HUDEP-2 (cell line): ENCODE measurements around the gene BAZ2B.

Experiments
- DNase-seq, 76 experiments: peaks; one replicate each; lab custom pipeline; 2025; ENCODE audit not compliant: unreplicated experiment in 76 of 76; lab: John Stamatoyannopoulos, UW

BAZ2B gene

DNA sequence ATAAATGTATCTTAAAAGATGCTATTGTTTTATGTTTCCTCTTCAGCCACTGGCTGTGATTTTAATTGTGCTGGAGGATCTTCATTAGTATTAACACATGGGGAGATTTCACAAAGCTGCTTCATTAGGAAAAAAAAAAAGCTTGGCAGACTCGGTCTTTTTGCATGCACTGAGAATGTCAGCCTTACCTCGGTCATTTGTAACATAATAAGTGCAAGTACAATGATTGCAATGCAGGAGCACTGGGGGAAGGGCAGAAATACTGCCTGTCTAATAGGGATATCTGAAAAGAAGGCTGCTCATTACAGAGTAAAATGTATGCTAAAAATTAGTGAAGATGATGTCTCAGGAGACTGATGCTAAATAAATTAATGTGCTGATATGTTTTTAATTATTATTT lies 1.3 kb upstream of the BAZ2B start:
- DNase-seq: no peak

DNA sequence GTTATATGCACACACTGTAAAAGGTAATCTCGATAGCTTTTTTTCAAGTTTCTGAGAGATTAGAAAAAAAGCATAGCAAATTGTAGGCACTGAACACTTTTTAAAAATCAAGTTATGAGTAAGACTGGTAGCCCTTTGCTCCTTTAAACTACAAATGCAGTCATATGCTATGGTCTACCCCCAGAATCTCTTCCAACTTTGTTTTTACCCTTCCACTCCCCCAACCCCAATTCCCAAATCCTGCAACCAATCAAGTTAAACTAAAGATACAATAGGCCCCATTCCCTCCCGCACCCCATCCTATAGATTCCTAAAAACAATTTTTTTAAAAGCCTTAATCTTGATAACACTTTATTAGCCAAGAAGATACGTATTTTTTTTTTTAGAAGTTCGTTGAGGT lies 752 bp upstream of the BAZ2B start:
- DNase-seq: no peak

DNA sequence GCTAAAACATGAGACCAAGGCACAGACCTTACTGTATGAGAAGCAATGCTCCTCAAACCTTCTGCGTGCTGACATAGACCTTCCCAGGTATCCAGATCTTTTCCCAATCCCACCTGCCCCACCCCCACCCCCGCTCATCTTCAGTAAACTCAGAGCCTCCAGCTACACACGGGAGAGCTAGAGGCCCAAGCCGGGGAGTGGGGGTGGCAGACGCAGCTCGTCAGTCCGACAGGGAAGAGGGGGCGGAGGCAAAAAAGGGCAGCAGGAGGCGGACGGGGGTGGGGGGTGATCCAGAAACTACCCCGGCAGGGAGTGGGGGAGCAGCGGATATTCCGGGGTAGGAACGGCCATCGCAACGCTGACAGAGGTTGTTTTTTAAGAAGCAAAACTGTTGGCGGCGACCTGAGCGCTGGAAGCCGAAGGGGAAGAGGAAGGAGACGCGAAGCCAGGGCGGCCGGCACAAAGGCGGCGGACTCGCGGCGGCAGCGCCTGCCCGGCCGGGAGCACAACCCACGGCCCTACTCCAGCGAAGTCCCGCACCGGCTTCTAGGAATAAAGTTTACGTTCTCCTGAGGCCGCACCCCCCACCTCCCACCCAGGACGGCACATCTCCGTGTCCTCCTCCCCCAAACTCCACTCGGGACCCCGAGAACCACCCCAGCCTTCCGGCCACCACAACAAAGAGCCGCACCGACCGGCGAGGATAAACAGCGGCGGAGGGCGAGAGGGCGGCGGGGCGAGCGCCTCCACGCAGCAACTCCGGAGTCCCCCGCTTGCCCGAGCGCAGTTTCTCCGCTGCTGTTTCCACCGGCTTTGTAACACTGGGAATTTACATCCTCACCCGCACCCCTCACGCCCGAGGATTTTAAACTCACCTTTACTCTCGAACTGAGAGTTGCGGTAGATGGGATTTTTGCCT lies 722 bp downstream of the BAZ2B start:
- peak in 75 of 76 experiments; percentile 12 to 89 (median 77) for DNase-seq

DNA sequence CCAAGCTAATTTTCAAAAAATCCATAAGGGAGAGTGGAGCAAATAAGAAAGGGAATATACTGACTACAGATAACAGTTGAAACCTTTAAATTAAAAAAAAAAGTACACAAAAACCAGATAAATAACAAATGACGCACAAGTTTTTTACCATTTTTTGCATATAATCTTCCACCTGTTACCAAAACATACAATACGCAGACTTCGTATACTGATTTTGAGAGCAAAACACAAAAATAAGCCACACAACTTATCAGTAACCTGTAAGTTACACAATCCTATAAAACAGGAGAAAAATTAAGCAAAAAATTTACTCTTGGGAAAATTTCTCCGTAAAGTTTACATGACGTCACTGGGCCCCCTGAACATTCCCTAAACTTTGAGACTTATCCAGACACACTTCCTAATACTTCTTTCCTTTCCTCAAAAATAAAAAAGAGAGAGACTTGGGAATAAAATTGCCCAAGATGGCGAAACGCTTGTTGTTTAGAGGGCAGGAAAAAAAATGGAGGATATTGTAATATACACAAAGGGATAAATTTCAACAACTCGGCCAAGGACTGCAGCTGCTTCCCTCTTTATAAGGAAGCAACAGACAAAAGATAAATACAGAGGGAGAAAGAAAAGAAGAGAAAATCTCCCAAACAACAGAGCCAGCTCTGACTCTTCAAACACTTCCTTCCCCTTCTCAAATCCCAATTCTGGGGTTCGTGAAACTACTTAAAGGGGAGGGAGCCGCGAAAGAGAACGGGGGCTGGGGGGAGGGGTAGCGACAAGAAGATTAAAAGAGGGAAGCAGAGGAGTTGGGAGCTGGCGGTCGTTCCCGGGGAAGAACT lies 1.6 kb downstream of the BAZ2B start:
- DNase-seq: peak in 40 of 76 experiments; percentile 15 to 81 (median 54)

DNA sequence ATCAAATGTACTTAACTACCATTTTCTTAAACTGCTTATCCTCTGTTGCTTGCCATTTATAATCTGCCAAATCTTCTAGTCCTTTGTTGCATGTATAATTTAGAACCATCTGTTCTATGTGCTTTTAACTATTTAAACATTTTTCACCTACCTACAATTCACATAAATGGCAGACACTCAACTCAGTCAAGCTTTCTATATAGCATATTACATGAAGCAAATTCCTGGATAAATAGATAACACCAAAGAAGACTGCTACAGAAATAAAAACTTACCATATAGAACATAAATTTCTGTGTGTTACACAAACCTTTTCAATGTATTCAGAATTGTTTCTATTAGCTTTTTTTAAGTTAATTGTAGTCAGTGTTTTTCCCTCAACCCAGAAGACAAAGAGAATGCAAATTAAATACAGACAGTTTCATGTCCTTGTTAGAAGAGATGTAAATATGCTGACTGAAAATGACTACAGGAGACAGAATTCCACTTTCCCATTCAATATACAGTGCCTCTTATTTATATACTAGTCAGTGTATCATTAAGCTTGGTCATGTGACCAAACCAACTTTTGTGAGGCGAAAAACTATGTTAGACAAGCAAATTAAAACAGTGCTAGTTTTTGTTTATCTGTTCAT lies 2.6 kb downstream of the BAZ2B start:
- DNase-seq: peak in 11 of 76 experiments; percentile 2 to 54 (median 20)

DNA sequence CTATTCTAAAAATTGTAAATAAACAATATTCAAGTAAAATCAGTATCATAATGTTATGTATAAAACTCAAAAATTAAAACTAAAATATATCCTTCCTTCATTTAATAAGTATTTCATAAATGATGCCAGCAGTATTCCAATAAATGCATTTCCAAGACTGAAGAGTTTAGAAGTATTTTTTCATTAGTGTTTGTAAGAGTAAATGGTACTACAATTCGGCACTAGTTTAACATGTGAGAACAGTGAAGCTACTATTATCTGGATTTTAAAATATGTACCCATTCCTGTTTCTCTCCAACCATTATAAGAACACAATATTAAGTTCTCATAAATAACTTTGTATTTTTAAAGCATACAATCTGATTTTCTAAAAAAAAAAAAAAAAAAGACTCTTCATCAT lies 3.3 kb downstream of the BAZ2B start:
- DNase-seq: no peak

DNA sequence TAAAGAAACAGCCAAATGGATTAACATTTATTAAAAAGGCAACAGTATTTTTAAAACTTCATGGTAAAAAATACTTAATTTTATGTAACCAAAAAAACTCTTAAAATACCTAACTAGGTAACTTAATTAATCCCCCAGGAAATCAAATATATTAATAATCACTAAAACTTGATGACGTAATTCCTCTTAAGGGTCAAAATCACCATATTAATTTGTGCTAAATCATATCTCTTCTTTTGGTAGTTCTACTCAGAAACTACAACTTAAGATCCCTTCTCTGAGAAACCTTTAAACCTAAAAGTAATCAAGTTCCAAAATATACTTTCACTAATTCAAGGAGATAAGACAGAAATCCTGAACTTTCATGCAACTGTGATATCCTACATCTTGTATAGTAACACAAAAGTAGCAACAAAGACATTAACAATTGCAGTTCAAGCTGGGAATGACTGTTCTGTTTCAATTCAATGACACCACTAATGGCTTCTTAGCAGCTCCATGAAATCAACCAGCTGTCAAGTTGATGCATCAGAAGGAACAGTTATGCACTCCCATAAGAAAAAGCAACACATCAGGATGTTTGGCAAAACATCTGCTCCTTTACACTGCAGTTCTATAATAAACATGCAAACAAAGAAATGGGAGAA lies 4.0 kb downstream of the BAZ2B start:
- DNase-seq: peak in 4 of 76 experiments; percentile 7 to 11 (median 8)

DNA sequence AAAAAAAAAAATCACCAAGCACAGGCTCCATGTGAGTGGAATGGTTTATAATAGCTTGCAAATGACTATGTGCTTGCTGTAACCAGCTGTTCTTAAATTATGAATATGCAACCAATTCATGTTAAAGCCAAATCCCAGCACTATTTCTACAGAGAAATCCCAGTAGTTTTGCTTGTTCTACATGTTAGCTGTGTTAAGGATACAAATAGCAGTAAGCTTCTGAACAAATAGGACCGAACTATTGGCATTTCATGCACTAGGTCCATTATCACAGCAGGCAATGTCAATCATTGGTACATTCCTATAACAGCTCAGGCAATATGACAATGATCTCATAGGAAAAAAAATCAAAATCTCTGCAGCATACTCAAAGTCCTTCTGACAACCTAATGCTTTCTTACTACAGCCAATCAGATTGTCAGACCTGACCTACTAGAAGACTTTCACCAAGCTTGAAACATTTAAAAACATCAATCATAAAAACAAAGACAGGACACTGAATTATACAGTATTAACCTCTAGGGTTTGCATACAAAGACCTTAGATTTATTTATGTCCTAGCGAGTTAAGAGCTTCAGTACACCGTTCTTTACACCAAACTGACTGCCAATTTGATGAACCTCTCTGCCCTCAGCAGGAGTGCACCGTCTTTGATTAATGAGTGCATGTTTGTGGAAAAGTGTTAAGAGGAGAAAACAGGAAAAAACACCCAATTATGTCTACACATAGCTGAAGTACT lies 6.4 kb downstream of the BAZ2B start:
- no peak for DNase-seq

DNA sequence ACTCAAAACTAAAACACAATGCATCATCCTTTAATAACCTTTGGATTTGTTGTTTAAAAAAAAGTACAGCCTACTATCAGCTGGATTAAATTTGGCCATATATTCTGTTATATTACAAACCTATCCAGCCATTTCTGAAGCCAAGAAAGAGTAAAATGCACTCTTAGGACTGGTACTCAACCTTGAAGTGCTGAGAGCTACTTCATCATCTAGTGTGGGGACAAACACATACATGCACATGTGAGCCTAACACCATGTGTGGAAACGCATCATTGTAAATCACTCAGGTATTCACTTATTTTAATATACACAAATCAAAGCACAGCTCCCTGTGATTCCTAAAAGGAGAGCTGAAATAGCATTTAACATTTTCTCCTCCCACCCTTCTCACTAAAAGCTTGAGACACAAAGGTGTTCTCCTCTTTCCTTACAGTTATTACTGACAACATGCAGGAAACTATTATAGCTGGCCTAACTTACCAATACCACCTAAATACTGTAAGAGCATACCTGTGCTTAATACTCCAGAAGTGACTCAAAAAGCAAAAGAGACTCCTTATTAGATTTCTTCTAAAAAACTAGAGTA lies 7.5 kb downstream of the BAZ2B start:
- no peak for DNase-seq

DNA sequence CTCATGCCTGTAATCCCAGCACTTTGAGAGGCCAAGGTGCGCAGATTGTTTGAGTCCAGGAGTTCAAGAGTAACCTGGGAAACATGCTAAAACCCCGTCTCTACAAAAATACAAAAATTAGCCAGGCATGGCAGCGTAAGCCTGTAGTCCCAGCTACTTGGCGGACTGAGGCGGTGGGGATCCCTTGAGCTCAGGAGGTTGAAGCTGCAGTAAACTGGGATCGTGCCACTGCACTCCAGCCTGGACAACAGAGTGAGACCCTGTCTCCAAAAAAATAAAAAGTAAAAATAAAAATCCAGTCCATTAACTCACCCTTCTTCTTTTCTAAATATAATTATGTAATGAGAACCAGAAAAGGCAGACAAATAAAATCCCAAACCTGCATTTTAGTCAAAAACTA lies 8.2 kb downstream of the BAZ2B start:
- DNase-seq: no peak

DNA sequence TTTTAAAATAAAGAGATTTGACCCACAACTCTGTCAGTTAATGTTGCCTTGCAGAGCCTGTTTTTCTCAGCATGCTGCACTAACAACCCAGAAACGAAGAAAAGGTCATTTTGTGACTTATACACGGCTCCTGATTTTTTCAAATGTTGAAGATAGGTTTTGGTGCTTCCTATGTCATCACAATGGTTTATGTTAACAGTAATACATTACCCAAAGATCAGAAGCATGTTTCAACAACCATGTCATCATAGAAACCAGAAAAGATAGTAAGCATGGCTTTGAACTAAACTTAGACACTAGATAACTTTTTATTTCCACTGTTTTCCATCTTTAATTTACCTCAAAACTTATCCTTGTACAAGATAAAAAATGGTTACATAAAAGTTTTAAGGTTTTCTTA lies 10.1 kb downstream of the BAZ2B start:
- no peak for DNase-seq

DNA sequence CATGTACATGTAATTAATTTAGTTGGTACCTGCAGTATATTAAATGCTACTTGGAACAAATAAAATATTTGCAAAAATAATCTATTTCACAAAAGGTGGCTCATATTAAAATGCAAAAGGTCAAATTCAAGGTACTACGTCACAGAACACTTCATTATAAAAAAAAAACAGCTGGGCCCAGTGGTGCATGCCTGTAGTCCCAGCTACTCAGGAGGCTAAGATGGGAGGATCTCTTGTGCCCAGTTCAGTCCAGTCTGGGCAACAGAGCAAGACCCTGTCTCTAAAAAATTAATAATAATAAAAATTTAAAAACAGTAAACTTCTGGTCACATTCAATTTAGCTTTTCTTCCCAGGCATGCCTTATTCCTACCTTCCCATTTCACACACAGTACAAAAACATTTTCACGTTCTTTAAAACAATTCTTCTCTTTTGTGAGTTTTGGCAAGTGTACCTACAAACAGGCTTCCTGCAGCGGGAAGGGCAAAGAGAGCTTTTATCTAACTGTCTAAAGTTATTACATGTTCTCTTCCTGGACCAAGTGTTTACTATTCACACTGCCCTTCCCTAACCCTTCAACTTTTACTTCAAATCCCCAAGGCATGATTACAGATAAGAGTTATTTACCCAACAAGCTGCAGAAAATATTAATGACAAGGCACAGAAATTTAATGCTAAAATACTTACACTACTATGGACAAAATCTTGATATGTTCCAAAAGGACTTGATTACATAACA lies 10.7 kb downstream of the BAZ2B start:
- no peak for DNase-seq

DNA sequence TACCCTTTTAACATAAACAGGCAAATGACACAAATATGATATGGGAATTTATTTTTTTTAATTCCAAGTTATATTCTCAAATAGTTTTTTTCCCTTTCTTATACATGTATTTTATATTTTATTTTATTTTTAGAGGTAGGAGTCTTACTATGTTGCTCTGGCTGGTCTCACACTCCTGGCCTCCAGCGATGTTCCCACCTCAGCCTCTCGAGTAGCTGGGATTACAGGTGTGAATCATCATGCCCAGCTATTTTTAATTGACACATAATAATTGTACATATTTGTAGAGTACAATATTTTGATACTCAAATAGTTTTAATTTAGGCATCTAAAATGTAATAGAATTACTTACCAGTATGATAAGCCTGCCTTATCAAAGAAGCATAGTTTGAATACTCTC lies 12.2 kb downstream of the BAZ2B start:
- DNase-seq: no peak

DNA sequence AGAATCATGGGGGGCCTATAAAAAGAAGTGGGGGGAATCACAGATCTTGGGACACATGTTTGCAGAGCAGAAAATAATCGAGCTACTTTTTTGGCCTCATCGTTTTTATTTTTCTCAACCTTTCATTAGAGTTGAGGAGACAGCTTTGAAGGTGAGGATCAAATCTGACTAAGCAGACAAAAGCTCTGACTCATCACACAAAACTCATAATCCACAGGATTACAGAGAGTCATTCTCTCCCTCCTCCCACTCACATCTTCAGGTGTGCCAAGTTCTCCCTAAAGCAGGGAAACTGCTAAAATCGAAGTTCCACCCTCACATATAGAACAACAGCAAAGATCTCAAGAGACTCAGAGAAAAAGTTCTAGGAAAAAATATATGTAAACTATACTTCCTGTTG lies 15.6 kb downstream of the BAZ2B start:
- peak in 1 of 76 experiments; percentile 3 for DNase-seq

DNA sequence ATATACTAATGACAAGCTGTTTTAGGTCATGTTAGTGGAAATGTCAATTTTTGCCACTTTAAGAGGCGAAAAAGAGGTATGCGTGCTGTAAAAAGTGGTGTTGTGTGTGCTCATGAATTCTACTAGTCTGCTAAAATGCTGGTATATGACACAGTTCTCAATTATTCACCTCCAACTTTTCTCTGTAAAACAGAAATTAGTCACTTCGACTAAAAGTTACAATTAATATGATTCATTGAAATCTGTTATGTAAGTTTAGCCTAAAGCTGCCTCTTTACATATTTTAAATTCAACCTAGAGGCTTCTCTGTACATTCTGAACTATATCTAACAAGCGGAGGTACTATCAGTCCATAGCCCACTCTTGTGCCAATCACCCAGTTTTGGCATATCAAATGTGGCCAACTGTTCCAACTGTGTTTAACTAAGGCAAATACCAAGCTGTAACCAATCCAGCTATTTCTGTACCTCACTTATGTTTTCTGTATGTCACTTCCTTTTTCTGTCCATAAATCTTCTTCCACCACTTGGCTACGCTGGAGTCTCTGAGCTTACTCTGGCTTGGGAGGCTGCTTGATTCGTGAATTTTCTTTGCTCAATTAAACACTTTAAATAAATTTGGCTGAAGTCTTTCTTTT lies 20.8 kb downstream of the BAZ2B start:
- DNase-seq: no peak

DNA sequence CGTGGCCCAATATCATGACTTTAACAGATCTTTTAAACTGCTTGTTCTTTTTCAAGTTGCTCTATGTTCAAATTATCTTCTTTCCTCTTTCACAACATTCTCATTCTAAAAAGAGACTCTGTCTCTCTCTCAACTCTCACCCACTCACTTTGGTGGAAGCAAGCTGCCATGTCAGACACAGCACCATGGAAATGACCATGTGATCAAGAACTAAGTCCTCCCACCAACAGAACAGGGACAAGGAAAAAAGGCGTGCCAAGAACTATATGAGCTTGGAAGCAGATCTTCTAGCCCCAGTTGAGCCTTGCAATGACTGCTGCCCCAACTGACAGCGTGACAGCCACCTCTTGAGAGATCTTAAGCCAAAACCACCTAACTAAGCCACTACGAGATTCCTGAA lies 23.9 kb downstream of the BAZ2B start:
- peak in 3 of 76 experiments; percentile 9 to 11 (median 10) for DNase-seq

DNA sequence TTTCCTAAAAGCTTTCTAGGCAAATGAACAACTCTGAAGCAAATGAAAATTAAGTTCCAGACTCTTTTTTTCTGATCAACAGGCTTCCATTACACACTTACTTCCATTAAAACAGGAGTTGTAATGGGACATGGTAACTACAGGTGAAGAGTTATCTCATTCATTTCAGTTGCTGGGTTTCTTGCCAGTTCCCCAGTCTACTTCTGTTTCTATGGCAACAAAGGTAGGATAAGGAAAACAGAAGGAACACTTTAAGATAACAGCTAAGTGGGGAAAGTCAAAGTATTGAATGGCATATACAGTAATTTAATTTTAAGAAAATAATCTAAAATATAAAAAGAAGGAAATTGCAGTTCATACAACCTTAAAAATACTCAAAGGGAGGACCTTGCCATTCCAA lies 25.1 kb downstream of the BAZ2B start:
- DNase-seq: no peak

DNA sequence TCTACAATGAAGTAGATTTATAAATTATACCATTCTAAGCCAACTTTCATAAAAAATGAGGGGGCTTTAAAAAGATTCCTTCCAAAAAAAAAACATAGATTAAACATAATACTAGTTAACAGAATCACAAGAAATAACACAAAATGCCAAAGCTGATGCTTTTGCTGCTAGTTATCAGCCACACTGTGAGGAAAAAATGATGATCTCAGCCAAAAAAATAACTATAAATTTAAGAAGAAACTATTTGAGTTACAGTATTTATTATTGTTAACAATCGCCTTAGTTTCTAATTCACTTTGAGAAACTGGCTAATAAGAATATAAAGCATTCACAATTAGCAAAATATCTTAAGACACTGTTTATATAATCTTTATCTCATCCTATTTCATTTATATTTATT lies 27.1 kb downstream of the BAZ2B start:
- DNase-seq: no peak

DNA sequence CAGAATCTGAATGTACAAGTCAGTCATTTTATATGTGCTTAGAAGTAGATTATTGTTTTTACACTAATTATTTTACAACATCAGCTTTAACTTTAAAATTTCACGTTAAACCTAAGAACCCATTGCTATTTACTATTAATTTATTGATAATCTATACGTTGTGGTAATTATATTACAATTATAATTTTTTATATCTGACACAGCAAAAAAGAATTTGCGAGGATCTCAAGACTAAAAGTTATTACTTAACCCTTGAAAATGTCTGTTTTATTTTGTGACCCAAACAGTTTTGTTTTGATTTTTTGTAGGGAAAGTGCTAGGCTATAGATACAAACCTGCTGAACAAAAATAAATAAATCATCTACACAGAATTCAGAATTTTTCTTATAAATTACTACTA lies 30.3 kb downstream of the BAZ2B start:
- no peak for DNase-seq
